Fibroblast of gingiva (primary cell): ENCODE results near the gene RSRP1.
"Not testable (repeated sequence)": the region's sequence is repeated elsewhere in the genome, so short reads cannot be mapped to it uniquely, and the experiment has no call there.

Source experiments
- DNase-seq: peaks from one replicate; pipeline ENCODE4 v3.0.0-alpha.2; 2011; ENCODE audit warnings: low read depth

RSRP1 gene

DNA sequence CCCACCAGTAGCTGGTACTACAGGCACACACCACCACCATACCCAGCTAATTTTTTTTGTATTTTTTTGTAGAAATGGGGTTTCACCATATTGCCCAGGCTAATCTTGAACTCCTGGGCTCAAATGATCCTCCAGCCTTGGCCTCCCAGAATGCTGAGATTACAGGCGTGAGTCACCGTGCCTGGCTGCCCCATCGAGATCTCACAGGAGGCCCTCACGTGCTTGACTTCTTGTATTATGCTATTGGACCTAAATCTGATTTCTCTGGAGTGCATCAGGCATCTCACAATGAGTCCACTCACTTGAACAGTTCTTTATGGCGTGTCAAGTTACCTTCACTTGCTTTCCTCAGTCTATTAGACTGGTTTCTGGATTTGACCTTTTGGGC lies 9.3 kb upstream of the RSRP1 start:
- DNase-seq = no peak

DNA sequence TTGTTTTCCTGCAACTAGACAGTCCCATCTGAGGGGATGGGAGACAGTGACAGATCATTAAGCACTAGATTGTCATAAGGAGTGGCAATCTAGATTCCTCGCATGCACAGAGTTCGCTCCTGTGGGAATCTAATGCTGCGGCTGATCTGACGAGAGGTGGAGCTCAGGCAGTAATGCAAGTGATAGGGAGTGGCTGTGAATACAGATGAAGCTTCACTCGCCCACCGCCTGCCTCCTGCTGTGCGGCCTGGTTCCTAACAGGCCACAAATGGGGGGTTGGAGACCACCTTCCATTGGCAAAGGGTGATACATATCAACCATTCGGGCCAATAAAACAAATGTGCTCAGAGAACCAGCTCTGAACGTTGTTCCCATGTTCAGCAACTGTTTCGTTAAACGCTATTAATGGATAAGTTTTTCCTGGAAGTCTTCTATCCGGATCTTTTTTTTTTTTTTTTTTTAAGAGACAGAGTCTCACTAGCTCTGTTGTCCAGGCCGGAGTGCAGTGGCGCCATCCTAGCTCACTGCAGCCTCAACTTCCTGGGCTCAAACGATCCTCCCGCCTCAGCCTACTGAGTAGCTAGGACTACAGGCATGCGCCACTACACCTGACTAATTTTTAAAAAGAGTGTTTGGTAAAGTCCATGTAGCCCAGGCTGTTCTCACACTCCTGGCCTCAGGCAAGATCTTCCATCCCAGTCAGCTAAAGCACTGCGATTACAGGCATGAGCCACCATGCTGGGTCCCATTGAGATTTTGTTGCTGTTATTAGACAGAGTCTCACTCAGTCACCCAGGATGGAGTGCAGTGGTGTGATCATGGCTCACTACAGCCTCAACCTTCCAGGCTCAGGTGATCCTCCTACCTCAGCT lies 8.7 kb upstream of the RSRP1 start:
- DNase-seq = no peak

DNA sequence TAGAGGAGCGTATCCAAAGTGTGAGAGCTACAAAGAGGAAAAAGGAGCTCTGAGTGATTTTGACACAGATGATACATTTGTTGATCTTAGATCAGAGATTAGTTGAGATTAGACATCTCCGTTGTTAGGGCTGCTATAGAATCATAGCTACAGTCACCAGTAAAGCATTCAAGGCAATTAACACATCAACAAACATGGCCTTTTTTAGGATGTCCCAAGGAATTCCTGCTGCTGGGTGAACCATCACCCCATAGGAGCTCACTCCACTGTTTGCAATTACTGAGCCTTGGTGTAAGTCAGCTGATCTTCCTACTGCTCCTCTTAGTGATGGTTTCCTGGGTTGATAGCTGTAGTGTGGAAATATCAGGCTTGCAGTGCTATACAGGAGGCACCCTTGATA lies 6.7 kb upstream of the RSRP1 start:
- peak; percentile 56 for DNase-seq

DNA sequence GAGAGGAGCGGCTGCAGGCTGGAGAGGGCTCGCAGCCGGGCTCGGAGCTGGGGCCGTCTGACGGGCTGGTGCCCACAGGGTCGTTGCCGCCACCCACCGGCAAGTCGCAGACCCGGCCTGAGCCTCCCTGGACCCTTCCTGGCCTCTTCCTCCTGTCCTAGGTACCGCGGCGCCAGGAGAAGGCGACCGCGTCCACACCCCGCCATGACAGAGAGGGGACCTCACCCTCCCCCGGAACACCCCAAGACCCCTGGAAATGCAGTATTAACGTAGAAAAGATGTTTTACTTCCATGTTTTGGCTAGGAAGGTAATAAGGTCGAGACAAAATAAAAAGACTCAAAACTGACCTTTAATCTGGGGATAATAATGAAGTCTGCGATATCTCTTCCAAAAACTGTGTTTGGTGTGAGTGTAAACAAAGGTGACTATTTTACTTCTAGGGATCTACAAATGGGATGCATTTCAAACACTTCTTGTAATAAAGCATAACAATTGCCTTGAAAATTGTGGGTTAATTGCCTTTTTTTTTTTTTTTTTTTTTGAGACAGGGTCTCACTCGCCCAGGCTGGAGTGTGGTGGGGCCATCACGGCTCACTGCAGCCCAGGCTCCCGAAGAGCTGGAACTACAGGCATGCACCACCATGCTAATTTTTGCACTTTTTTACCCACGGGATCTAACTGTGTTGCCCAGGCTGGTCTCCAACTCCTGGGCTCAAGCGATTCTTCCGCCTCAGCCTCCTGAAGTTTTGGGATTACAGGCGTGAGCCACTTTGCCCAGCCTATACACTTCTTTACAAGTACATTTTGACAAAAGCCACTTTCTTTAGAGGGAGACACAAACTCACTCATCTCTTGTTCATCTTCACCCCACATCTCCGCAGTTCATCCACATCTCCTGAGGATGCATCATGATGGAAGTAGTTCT lies 838 bp upstream of the RSRP1 start:
- DNase-seq = no peak

DNA sequence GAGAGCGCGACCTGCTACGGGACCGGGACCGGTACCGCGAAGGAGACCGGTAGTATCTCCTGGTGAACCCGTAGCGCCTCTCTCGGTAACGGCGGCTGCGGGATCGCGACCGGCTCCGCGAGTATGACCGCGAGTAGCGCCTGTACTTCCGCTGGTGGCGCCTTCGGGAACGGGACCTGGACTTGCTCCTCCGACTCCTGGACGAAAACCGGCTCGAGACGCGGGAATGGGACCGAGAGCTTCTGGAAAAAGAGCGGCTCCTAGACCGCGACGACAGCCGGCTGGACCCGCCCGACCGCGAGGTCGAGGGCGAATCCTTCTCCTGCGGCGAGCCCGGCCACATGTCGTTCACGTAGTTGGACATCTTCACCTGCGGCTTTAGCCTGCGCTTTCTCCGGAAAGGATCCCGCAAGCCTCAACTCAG lies 642 bp downstream of the RSRP1 start:
- DNase-seq = no peak

DNA sequence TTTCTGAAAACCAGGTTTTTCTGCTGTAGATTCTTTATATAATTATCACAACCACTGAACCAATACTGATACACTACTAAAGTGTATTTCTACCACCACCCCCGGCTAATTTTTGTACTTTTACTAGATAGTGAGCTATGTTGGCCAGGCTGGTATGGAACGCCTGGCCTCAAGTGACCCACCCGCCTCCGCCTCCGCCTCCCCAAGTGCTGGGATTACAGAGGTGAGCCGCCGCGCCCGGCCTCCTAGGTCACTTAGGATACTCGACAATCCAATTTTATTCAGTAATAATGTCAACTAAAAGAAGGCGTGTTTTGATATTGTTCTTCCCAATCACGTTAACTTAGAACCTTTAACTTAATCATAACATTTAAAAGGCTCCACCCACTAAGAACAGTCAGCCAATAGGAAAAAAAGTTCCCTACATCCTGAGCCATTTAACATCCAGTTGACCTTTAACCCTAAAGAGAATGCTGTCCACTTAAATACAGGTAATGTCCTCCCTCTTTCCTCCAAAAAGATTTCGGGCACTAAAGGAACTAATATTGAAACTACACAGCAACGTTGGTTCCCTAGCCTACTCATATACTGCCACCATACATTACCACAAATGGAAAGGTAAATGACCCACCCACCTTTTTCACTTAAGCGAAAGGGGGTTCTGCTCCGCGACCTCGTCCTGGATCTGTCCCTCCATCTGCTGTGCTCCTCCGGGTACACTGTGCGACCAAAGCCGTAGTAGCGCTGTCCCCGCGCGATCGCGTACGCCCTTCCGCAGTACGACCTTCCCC lies 1.2 kb downstream of the RSRP1 start:
- peak; percentile 20 for DNase-seq

DNA sequence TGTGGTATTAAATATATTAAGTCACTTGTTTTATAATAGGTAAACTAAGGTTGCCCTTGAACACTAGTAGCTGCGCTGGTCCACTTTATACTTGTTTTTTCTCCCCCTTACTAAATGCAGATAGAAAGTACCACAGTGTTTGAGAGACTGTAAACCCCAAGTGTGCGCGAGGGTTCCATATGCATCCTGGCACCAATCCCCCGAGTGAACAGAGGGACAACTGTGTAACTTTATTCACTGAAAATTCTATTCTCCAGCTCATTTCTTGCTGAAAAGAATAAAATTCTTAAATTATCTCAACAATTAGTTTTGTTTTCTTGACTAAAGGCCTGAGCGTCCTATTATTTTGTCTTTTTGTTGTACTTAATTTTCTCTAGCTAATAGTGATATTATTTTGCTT lies 1.9 kb downstream of the RSRP1 start:
- no peak for DNase-seq

DNA sequence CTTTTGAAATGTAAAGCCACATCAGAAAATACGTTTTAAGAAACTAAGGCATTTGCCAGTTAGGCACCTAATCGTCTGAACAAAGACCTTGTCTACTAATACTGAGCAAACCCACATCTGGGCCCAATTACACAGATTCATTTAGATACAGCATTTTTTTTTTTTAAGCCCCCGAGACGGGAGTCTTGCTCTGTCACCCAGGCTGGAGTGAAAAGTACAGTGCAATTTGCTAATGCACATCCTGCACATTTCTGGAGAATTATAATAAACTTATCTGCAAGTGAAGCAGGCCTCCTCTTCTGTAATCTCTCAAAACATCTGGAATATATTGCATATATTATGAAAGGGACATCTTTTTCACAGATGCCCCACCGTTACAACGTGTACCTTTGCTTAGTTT lies 3.3 kb downstream of the RSRP1 start:
- DNase-seq = no peak

DNA sequence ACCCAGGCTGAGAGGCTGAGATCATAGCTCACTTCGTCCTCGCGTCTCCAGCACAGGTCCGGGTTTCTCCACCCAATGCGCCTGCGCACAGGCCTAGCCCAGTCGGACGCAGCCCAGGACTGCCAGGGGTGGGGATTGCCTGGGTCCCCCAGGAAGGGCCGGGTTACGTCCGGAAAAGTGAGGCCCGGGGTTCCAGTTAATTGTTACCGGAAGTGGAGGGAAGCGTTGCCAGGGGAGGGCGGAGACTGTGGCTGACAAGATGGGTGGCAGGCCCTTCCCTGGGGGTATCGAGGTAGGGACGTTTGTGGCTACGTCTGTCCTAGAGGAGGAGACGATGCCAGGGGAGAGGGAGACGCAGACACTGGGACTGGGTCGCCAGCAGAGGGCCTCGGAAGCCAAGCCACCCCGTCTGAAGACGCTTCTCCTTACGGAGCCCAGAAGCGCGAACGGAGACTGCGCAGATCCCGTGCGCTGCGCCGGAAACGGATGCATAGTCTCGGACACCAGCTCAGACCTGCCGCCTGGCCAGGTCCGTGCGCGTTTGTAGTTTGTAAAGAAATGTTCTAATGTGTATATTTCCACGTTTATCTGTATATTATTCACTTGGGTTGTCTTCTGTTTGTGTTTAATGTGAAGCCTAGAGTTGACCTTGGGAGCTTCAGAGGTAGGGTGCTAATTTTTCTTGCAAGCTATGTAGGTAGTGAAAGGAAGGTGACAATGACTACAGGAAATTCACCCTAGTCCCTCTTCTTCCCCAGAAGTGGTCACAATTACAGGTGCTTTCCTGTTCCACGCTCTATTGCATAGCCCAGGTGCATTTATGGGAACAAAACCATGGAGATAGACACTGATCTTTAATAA lies 7.3 kb downstream of the RSRP1 start:
- DNase-seq = peak; percentile 91

DNA sequence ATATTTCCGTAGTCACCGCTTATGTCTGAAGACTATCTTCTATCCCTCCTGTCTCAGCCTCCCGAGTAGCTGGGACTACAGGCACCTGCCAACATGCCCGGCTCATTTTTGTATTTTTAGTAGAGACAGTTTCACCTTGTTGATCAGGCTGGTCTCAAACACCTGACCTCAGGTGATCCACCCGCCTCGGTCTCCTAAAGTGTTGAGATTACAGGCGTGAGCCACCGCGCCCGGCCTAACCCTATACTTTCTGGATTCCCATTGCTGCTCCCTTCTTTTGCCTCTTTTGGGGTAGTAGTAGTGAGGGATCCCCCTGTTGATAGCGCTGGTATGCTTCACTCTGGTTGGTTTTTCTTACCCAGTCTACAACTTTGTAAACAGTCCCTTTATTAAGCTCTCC lies 9.2 kb downstream of the RSRP1 start:
- DNase-seq = no peak

DNA sequence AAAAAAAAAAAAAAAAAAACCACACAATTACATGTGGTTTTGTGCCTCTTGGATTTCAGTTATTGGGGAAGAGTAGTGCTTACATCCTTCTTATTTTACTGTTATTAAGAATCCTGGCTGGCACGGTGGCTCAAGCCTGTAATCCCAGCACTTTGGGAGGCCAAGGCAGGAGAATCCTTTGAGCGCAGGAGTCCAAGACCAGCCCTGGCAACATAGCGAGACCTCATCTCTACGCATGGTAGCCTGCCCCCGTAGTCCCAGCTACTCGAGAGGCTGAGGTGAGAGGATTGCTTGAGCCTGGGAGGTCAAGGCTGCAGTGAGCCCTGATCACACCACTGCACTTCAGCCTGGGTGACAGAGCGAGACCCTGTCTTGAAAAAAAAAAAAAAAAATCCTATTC lies 11.0 kb downstream of the RSRP1 start:
- DNase-seq = not testable (repeated sequence)

DNA sequence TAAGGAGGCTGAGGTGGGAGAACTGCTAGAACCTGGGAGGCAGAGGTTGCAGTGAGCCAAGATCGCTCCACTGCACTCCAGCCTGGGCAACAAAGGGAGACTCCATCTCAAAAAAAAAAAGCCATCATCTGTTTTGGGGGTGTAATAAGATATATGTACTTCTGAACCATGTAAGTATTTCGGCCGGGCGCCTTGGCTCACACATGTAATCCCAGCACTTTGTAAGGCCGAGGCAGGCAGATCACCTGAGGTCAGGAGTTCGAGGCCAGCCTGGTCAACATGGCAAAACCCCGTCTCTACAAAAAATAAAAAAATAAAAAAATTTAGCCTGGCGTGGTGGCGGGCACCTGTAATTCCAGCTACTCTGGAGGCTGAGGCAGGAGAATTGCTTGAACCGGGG lies 11.8 kb downstream of the RSRP1 start:
- DNase-seq = not testable (repeated sequence)

DNA sequence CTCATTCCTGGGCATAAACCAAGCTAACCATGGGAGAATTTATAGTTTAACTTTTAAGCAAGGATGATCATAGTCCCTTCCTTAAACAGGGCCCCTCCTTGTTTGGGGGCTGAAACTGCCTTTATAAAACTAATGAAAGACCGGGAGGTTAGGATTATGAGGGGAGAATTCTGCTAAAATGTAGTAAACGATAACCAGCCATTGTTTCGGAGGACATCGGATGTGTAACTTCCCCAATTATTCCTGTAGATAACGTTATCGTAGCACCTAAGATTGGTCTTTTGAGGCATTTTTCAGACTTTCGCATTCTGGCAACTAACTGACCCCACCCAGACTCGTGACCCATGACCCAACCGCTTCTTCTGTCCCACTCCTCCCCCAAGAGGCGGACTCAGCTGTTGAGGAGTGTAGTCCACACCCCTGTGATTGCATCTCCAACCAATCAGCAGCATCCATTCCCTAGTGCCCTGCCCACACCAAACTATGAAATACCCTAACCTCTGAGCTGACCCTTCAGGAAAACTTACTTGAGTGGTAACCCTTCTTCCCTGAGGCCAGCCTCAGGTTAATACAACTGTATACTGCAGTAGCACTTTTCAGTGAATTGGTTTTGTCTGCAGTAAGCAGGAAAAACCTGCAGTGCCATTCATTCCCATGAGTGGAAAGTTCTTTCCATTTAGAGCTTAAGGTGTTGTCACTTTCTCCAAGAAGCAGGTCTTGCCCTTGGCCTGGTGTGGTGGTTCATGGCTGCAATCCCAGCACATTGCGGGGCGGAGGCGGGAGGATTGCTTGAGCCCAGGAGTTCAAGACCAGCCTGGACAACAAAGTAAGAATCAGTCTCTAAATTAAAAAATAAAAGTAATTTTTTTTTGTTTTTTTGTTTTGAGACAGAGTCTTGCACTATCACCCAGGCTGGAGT lies 14.1 kb downstream of the RSRP1 start:
- peak; percentile 89 for DNase-seq

DNA sequence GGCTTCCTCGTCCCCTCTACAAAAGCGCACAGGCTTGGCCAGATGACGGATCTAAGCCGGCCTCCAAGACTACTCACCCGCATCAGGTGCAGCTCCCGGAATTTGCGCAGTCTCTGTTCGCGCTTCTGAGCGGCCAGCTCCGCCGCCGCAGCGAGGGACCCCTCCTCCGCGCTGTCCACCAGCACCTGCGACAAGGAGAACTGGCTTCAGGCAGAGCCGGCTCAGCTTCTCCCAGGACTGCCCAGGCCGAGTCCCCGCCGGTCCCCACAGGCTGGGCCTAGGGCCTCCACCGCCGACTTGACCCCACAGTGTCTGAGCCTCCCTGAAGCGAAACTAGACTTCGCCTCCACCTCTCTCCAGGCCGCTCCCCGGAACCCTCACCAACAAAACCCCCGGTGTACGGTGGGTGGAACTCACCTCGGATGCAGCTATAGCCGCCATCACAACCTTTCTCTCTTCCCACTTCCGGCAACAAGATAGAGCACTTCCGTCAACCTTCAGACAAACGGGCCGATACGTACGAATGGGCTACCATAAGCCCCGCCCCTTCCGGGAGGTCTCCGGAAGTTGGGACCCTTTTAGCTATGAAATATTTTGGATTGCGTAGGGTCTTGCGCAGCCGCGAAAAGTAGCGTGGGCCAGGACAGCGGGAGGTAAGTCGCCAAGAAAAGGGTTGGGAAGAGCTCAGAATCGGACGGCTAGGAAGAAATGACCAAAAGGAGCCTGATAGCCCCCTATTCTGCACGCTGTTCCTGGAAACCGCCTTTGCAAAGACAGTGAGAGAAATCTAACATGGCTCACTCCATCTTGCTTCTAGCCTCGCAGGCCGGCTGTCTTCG lies 15.0 kb downstream of the RSRP1 start, which contains the start of gene SYF2:
SYF2 (minus strand) TSS at position 476 of the 839 bp plus-strand sequence; CDS start at position 441, 35 bp downstream.
- peak; percentile 93 for DNase-seq

DNA sequence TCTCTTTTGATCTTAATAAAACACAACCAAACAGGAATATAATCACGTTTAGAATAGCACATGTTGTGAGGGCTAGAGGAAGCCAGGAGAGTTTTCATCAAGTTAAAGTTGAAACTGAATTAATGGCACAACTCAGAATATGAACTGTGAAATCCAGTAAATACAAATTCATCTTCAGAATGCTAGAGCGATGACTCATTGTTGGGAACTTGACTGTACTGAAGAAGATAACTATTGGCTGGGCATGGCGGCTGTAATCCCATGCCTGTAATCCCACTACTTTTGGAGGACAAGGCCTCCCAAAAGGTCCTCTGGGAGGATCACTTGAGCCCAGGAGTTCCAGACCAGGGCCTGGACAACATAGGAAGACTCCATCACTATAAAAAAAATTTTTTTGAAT lies 23.8 kb downstream of the RSRP1 start:
- no peak for DNase-seq

DNA sequence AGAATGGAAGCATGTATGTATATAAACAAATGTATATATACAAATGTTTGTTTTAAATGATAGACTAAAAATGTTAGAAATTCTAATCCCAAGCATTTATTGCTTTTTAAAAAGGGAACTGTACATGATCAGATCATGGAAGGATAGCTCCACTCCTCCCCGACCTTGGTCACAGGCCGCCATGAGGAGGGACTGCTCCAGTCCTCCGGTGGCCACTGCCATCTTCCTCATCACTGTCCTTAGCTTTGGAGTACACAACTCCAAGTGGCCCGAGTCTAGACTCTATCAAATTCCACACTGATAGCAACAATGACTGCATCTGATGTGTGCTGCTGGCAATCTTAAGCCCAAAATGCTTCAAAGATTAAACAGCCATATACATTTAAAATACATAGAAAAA lies 24.6 kb downstream of the RSRP1 start:
- no peak for DNase-seq

DNA sequence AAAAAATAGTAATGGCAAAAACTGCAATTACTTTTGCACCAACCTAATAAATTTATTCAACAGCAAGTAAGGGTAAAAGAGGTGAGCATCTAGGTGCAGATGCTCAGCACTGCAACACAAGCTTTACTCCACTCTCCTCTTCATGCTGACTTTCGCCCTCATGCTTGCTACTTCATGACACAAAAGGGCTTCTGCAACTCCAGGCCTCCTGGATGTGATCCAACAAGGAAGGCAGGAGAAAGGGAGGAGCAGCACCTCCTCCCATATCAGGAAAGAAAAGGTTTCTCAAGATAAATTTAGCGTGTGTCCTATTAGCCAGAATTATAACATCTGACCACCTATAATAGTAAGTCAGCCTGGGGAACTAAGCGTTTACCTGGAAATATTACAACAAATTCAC lies 26.6 kb downstream of the RSRP1 start:
- no peak for DNase-seq

DNA sequence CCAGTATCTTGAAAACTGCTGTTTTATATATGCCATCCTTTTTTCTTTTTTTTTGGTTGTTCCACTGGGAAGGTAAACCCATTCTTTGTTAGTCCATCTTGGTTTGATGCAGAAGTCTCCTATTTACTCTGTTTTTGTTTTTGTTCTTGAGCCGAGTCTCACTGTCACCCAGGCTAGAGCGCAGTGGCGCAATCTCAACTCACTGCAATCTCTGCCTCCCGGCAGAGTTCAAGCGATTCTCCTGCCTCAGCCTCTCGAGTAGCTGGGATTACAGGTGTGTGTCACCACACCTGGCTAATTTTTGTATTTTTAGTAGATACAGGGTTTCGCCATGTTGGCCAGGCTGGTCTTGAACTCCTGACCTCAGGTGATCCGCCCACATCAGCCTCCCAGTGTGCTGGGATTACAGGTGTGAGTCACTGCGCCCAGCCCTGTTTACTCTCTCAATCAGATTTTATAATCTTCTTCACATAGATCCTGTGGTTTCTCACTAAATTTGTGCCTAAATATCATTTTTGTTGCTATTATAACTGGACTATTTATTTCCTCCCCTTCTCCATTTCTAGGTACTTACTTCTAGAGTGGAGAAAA lies 27.5 kb downstream of the RSRP1 start:
- no peak for DNase-seq
